ENCODE measurements around the gene ADAMTS3.
"Not testable (repeated sequence)": the region's sequence is repeated elsewhere in the genome, so short reads cannot be mapped to it uniquely, and the experiment has no call there.

ADAMTS3 gene

GRCh38 chr4:72552447-72552846 is 16.6 kb downstream of the ADAMTS3 start:
- no peak for DNase-seq

GRCh38 chr4:72546456-72546855 is 22.6 kb downstream of the ADAMTS3 start:
- no peak for DNase-seq

GRCh38 chr4:72540694-72541093 is 28.3 kb downstream of the ADAMTS3 start:
- DNase-seq, result not testable (repeated sequence)

DNA sequence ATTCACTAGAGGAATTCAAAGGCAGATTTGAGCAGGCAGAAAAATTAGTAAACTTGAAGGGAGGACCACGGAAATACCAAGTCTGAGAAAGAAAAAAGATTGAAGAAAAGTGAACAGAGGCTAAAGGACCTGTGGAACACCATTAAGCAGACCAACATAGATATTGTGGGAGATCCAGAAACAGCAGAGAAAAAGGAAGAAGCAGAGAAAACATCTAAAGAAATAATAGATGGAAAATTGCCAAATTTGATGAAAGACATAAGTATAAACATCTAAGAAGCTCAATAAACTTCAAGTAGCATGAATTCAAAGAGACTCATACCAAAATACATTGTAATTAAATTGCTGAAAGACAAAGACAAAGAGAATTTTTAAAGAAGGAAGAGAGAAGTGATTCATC is 31.0 kb downstream of the ADAMTS3 start:
- no peak for DNase-seq

DNA sequence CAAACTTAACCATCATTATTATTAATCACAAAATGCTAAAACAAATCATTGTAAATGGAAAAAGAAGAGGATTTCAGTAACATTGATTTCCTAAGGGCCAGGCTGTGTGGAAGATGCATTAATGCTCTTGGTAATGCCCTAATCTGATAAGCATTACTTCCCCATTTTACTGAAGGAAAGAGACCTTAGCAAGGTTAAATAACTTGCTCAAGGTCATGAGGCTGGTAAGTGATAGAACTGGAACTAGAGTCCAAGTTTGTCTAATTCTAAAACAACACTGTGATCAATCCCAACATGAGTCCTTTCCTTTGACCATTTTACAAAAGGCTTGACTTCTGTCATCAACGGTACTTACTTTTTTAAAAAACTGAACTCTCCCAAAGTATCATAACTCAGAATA is 32.6 kb downstream of the ADAMTS3 start:
- no peak for DNase-seq

DNA sequence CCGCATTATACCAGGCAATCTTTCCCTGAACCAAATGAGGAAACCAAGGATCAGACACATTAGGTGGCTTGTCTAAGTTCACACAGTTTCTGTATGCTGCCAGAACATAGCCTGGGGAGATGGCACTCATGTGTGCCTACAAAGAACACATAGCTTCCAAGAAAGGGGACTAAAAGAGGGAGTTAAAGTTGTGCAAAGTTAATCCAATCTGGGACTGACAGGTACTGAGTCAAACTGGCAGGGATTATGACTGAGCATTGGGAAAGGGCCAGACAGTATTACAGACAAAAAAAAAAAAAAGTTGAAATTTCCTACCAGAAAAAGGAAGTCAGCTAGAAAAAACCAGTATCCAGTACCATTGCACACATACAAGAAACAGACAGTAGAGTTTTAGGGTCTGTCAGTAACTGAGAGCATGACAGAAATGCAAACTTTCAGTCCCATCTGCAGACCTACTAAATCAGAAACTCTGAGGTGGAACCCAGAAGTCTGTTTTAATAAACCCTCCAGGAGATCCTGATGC is 37.2 kb downstream of the ADAMTS3 start:
- DNase-seq, result no peak

DNA sequence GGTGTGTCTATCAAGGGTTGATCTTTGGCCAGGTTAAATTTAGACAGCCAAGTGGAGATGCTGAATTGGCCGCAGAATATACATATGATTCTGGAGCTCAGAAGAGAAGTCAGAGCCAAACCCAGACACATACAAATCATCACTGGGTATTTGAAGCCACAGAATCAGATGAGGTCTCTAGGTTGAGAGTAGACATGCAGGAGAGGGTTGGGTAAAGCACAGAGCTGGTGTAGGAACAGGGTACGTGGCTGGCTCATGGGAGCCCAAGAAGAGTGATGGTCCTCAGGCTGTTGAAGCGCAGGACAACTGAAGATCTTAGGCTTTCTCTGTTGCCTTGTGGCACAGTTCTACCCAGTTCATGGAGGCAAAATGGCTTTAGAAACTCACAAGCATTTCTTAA is 37.7 kb downstream of the ADAMTS3 start:
- DNase-seq, result no peak

GRCh38 chr4:72529148-72529822 is 39.7 kb downstream of the ADAMTS3 start:
- DNase-seq, result no peak

GRCh38 chr4:72527038-72527646 is 41.9 kb downstream of the ADAMTS3 start:
- no peak for DNase-seq

DNA sequence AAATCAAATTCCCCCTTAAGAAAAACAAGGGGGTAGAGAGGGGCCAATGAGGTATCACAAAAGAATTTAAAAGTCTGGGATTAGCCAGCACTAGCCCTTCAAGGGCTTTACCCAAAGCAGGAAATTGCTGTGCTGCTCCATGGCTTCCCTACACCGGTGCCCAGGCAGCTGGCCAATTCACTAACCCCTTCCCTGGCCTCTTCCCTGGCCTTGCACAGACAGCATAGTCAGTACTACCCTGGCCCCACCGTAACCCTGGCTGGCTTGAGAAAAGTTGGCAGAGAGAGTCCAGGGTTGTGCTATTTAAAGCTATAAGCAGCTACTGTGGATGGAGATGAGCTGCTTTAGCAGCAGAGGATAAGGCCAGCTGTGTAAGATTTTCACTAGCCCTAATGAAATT is 43.1 kb downstream of the ADAMTS3 start:
- DNase-seq, result no peak

DNA sequence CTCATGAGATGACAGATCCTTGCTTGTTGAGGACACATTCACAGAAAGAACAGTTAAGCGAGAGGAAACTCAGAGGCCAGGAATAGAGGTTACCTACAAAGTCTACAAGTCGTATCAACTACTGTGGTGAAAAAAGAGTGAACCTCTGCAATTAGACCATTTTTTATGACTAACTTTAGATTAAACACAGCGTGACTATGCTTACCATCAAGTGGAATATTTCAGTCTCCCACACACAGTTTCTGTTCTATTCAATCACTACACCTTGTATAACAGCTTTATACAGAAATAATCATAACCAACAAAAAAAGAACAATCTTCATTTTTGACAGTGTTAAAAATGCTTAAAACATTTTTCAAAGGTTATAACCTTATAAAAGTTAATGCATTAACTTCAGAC is 46.6 kb downstream of the ADAMTS3 start:
- DNase-seq, result no peak

DNA sequence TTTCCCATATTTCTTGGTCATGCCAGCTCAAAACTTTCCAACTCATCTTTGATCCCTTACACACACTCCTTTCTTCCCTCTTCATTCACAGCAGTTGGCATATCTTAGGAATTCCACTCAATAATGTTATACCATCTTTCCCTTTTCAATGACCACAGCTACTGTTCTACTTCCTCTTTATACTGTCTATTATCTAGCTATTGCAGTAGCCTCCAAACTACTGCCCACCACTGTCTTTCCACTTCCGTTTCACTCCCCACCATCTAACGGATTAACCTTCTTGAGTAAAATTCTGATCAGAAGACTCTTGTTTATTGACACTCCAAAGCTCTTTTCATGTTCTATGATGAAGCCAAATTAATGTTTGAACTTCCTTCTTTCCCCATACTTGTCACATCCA is 55.8 kb downstream of the ADAMTS3 start:
- no peak for DNase-seq

DNA sequence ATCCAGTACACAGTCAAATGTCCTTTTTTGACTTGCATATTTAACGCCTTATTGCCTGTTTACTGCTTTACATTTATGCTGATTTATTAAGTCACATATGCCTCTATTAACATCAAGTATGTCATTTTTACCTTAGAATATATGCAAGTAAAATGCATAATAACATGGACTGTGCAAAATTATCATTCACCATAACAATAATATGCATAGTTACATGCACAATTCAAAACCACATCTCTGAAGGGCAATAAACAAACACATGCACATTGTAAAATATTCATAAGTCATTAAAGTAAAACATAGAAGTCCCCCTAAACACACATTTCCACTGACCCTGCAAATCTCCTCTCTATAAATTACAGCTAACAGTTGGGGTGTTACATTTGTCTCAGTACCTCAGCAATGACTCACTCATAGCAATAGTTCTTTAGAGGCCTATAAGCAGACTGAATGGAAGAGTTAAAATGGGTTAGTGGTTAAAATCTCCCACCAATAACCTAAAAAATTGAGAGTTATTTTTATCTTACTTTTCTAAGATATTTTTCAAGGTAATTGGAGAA is 61.1 kb downstream of the ADAMTS3 start:
- no peak for DNase-seq

DNA sequence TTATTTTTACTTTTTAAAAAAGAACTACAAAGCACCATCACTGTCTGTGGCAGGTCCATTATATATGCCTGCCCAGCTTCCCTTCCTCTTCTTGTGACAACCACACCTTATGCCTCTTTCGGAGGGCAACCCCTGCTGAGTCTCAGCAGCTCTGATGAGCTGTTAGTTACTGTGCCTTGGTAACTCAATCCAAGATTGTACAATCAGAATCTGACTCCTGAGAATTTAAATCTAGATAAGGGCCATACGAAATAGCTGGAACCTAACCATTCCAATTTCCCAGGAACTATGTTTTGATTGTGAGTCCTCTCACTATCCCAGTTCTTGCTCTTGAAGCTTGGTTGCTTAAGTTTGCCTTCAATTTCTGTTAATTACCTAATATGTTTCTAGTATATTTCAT is 61.9 kb downstream of the ADAMTS3 start:
- DNase-seq, result no peak

DNA sequence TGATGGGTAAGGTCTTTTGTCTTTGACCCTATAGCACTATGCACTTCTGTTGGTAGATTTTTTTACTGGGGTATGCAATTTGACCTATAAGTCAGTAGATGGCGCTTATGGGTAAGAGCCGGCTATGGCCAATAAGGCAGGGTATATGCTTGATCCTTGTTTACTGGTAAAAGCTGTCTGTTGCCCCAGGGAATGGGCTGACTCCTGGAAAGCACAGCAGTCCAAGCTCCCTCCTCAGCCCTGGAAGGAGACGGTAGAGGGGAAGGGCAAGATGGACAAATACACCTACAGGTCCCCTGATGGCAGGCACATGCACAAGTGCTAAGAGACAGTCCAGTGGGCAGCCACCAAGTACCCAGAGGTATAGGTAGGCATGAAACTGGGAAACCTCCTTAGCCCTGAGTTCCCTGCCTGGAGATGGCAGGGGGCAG is 63.7 kb downstream of the ADAMTS3 start:
- no peak for DNase-seq

GRCh38 chr4:72500214-72500613 is 68.8 kb downstream of the ADAMTS3 start:
- no peak for DNase-seq

DNA sequence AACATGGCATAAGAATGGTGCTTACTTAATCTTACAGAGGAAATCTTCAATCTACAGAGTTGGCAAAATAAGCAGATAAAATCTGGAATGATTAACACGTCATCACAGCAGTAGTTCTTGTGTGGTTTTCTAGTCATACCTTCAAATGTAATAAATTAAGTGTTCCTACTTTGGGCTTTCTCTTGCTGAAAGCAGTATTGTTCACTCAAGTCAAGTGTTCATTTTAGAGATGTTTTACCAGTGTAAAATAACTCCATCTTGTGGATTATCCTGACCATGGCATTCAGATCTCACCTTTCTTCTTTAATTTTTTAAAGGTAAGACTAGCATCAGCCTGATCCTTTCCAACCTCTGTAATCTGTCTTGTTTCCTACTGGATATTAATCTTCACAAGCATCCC is 72.9 kb downstream of the ADAMTS3 start:
- no peak for DNase-seq

GRCh38 chr4:72494156-72494555 is 74.9 kb downstream of the ADAMTS3 start:
- DNase-seq, result no peak

DNA sequence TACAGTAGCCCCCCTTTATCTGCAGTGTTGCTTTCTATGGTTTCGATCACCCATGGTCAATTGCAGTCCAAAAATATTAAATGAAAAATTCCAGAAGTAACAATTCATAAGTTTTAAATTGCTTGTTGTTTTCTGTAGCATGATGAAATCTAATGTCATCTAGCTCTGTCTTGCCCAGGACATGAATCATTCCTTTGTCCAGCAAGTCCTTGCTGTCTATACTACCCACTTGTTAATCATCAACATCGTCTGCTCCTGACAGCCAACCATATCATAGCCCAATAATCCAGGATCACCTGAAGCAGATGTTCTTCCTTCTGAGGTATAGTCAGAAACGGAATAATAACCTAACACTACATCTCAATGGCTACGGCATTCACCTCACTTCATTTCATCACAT is 79.8 kb downstream of the ADAMTS3 start:
- no peak for DNase-seq

GRCh38 chr4:72486991-72487390 is 82.0 kb downstream of the ADAMTS3 start:
- no peak for DNase-seq

GRCh38 chr4:72484981-72485380 is 84.0 kb downstream of the ADAMTS3 start:
- no peak for DNase-seq

DNA sequence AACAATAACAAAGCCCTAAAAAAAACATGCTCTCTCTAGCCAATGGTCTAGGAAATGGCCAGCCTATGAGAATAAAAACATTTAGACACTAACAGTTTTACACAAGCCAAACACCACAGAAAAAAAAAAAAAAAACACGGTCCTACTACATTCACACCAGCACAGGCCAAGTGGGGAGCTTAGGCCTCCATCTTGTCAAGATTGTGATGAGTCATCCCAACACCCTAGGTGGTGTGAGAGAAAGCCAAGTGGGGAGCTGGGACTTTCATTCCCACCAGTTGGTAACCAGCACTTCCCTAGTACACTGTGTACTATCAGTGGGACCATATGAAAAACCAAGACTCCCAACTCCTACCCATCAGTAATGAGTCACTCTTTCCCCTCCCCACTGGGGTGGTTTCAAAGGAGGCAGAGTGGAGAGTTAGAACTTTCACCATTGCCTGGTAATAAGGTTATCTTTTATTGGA is 95.6 kb downstream of the ADAMTS3 start:
- no peak for DNase-seq

- no peak for DNase-seq
Measured at GRCh38 chr4:72471816-72472215, 97.2 kb downstream of the ADAMTS3 start.

GRCh38 chr4:72468904-72469502 is 100.0 kb downstream of the ADAMTS3 start:
- no peak for DNase-seq
